Measurements from ENCODE around the gene SLC38A3.
A peak's percentile ranks its signal among the peaks of the same experiment; 100 is the strongest.
"Not testable (repeated sequence)": the region's sequence is repeated elsewhere in the genome, so short reads cannot be mapped to it uniquely, and the experiment has no call there.

Gene SLC38A3

GRCh38 chr3:50235716-50236483 is 30.8 kb downstream of the SLC38A3 start, which contains the start of gene GNAI2:
Gene GNAI2 (plus strand): TSS chr3:50236204. CDS start chr3:50236336, 132 bp downstream.
- peak; percentile 97 to 99 (median 99) for DNase-seq

- DNase-seq = no peak
These were observed 31.5 kb downstream of the SLC38A3 start for GRCh38 chr3:50236484-50237132.

- peak in 1 of 5 donors; percentile 51 for DNase-seq
These were observed 32.1 kb downstream of the SLC38A3 start for GRCh38 chr3:50237133-50237651.

GRCh38 chr3:50237754-50238548 is 32.9 kb downstream of the SLC38A3 start:
- peak; percentile 72 to 92 (median 83) for DNase-seq

- DNase-seq = peak in 1 of 5 donors; percentile 22
These were observed 33.5 kb downstream of the SLC38A3 start for GRCh38 chr3:50238549-50239026.

- no peak for DNase-seq
These were observed 34.6 kb downstream of the SLC38A3 start for GRCh38 chr3:50239649-50240048.

- no peak for DNase-seq
These were observed 36.1 kb downstream of the SLC38A3 start for GRCh38 chr3:50241163-50241562.

GRCh38 chr3:50241713-50242380 is 36.8 kb downstream of the SLC38A3 start:
- DNase-seq = no peak

- DNase-seq = peak in 1 of 5 donors; percentile 59
These were observed 37.3 kb downstream of the SLC38A3 start for GRCh38 chr3:50242381-50242770.

GRCh38 chr3:50242851-50243542 is 37.9 kb downstream of the SLC38A3 start:
- peak in 2 of 5 donors; percentile 31 to 32 for DNase-seq

- DNase-seq = no peak
These were observed 38.4 kb downstream of the SLC38A3 start for GRCh38 chr3:50243543-50243895.

GRCh38 chr3:50244813-50245212 is 39.7 kb downstream of the SLC38A3 start:
- not testable (repeated sequence) for DNase-seq

GRCh38 chr3:50245251-50245745 is 40.2 kb downstream of the SLC38A3 start:
- DNase-seq = no peak

GRCh38 chr3:50245831-50246516 is 40.9 kb downstream of the SLC38A3 start:
- DNase-seq = peak; percentile 86 to 96 (median 93)

GRCh38 chr3:50246517-50246954 is 41.5 kb downstream of the SLC38A3 start:
- DNase-seq = peak; percentile 59 to 89 (median 74)

GRCh38 chr3:50248387-50248786 is 43.3 kb downstream of the SLC38A3 start:
- DNase-seq = no peak

- DNase-seq = no peak
These were observed 44.4 kb downstream of the SLC38A3 start for GRCh38 chr3:50249457-50249856.

GRCh38 chr3:50250514-50250913 is 45.4 kb downstream of the SLC38A3 start:
- no peak for DNase-seq

GRCh38 chr3:50251220-50251619 is 46.1 kb downstream of the SLC38A3 start:
- no peak for DNase-seq

GRCh38 chr3:50254577-50255250 is 49.6 kb downstream of the SLC38A3 start:
- no peak for DNase-seq
